HT1080 (cell line): Measurements from ENCODE around the gene LEMD1. TPM values are rescaled to one million over a fixed set of nuclear protein-coding genes. Genes with fewer than 3 reads are reported as not detected.
"Not testable (repeated sequence)": the region's sequence is repeated elsewhere in the genome, so short reads cannot be mapped to it uniquely, and the experiment has no call there.

Experiments
- DNase-seq: peaks from one replicate; pipeline ENCODE4 v3.0.0-alpha.2; 2015; ENCODE audit warnings: low read depth
- total RNA-seq: library from RNA; depleted of rRNA; stranded (reverse); fragments of >200 nt; shearing (Covaris generic); gene quantifications from 2 replicates; pipeline ENCODE4 v1.2.3, GENCODE V29; 2014

The LEMD1 gene
- total RNA-seq, 1 experiment from 2014 or later = not detected

DNA sequence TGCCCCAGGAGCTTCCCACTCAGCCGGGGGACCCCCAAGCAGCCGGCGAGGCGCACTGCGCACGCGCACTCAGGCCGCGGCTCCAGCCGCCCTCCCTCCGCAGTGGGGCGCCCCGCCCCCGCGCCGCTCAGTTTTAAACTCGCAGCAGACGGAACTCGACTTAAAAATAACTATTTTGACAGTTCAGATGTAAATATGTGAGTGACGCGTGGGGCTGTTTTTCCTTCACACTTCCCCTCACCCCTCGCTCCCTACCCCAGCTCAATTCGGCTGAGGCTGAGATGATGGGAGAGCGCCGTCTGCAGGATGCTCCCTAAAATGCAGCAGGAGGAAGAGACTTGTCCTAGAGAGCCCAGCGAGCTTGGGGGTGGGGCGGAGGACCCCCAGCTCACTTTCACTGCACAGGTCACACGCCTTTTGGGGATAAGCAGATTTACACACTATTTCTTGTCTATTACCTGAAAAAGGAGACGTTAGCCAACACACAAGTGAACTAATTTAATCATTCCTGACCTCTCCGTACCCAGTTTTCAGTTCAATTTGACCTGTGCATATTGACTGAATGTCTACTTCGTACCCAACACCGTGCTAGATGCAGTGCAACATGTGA lies 8.9 kb upstream of the LEMD1 start:
- no peak for DNase-seq

DNA sequence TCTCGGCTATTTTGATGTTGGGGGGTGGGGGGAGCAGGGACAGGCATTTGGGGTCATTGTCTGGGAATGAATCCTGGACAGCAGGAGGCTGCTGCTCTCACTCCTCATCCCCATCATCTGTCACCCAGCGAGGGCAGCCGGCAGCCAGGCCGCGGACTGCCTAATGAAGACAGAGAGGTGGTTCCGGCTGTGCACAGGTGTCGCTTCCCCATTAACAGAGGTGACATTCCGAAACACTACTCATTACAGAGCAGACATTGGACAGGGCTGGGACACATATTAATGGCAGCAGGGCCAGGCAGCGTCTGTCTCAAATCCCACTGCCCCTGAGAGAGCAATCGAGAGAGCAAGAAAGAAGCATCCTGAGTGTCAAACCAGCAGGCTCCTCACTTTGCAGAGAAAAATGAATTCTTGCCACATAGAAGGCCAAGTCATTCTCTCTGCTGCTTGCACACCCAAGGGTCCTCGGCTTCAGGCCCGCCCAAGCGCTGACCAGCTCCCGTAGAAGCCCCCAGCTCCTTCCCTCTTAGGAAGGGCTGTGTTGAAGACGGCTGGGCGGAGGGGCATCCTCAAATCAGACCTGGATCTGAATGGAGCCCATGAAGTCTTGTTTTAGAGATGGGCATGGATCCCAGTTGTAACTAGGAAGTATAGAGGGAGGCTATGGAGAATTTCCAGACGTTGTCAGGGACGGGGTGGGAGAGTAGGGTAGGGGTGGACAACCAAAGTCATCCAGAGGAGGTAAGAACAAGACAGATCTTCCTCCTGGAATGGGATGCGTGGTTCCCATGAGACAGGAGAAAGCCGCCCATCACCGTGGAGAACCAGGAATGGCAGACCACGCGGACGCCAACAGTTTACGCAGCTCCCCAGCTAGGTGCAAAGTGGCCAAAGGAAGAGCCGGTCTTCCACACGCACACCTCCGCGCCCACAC lies 8.2 kb upstream of the LEMD1 start:
- no peak for DNase-seq

DNA sequence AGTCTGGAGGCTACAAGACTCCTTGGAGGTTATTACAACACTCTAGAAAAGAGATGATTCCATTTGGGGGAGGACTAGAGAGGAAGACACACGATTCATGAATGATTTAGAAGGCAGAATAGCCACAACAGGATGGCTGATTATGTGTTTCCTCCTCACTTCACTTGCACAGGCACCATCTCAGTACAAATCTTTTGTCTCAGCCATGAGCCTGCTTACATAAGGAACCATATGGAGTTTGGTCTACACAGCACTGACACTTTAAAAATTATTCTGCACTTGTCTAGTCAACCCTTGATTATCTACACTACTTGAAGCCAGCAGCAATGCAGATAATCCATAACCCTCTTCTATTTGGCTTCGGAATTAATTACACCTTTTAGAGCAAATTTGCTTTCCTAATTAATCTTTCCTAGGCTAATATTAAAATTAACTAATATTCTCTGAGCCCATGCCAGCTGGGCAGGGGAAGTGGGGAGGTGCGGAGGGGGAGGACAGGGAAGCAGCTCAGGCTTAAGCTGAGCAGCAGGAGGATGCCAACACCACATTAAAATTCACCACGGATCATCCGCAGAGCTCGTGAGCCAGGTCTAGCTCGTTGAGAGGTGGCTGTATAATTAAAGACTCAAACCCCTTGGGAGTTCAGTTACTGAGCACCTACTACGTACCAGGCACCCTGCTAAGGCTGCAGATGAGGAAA lies 3.2 kb upstream of the LEMD1 start:
- no peak for DNase-seq

DNA sequence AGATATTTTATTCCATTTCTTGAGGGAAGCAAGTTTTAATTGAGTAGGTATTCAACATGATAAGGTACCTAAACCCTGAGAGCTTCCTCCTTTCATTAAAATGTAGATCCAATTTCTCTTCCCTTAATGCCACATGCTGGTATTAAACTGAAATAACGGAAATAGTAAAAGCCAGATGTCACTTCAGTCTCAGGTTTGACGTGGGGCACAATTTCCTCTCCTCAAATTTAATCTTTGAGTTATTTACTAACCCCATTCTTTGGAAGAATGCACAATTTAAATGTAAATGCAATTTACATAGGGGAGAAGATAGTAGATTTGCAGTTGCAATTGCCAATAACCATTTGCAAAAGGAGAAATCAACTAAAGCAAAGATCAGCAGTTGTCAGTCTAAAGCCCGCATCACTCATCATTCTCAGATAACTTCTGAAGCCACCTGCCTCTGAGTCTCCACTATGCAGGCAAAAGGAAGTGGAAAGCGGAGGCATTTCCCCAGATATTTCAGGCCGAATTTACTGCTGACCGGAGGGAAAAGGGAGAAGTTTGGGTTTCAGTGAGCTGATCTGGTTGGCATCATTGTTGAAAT lies 2.1 kb upstream of the LEMD1 start:
- DNase-seq = no peak

DNA sequence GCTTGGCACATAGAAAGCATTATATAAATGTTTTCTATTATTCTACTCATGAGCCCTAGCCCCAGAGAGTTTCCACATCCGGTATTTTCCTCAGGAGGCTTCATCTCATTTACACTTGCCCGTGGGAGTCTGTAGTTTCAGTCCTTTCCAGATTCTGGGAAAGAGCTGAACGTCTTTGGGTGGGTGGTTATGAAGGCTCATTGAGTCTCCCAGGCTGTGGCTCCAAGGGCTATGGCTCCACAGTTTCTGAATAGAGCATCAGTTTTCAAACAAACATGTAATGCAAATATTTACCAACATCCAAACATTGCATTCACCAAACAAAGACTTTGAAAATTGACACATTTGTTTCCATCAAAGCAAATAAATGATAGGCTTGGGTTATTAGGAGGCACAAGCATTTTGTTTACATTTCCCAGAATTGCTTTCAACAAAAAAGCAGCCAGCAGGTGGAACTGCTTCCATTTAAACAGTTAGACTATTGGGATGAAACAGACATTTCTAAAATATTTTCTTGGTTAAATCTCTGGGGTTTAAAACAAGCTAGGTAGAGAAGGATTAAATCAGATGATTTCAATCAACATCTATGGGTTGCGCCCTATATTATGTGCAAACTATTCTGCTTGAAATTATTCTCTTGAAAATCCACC lies 1.3 kb upstream of the LEMD1 start:
- DNase-seq = no peak

DNA sequence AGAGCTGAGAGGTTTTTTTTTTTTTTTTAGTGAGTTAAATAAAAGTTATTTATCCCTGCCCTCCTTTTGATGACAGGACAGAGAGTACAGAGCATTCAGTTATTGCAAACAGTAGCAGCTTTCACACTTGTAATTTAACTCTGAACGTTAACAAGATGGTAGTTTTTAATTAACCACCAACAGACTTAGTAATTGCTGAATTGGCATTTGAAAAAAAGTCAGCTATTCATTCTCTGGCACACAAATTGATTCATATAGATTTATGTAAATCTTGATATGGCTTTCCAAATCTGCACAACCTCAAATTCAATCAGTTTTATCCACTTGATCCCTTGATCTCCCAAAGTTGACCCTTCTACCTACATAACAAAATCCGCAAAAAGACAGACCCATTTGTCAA lies 918 bp downstream of the LEMD1 start:
- DNase-seq = no peak

DNA sequence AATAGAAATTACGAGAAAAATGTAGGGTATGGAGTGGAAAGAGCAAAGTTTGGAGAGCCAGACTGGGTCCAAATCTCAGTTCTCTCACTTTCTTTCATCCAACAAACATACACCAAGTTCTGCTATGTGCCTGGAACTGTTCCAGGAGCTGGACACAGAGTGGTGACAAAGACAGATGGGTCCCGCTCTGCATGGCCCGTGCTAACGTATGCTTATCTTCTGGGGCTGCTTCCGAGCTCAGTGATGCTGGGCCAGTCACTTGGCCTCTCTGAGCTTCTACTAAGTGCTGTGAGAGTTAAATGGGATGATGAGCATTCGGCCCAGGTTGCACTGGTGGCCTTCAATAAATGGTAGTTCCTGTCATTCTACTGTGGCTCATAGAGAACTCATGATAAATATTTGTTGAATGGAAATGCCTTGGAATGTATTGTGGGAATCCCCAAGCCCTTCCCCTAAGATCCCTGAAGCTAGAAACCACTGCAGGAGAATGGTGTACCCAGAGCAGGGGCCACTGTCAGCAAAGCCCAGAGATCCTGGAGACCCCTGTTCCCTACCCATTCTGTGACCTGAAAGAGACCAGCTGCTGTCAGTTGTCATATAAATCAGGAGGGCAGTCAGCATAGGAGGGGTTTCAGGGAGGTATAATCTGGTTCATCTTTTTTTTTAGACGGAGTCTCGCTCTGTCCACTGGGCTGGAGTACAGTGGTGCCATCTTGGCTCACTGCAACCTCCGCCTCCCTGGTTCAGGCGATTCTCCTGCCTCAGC lies 3.8 kb downstream of the LEMD1 start:
- no peak for DNase-seq

DNA sequence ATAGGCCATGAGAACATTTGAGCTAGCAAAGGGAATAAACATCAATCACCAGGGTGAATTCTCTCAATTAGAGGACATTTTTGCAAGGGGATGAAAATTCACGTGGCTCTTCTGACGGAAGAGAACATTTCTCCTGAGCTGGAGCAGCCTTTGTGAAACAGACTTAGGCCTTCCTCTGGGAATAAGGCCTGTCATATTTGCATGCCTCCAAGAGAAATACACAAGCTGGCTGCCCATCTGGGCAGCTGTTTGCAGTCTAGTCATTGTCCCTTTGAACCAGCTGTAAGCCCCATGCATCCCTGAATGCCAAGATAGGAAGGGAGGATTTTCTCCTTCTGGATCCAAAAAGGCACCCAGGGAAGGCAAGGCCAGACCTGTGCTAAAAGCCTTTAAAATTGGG lies 5.5 kb downstream of the LEMD1 start:
- DNase-seq = no peak

DNA sequence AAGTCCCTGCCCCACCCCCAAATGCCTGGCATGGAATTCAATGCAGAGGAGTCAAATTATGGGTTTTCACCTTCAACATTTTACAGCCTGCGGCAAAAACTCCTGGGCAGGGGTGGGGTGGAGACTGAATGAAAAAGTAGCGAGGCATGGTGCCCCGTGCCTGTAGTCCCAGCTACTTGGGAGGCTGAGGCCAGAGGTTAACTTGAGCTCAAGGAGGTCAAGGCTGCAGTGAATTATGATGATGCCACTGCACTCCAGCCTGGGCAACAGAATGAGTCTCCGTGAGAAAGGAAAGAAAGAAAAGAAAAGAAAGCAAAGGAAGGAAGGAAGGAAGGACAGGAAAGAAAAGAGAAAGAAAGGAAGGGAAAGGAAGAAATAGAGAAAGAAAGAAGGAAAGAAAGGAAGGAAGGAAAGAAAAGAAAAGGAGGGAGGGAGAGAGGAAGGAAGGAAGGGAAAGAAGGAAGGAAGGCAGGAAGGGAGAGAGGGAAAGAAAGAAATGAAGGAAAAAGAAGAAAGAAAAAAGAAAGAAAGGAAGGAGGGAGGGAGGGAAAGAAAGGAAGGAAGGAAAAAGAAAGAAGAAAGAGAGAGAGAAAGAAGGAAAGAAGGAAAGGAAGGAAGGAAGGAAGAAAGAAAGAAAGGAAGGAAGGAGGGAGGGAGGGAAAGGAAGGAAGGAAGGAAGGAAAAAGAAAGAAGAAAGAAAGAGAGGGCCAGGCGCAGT lies 11.1 kb downstream of the LEMD1 start:
- DNase-seq = no peak

DNA sequence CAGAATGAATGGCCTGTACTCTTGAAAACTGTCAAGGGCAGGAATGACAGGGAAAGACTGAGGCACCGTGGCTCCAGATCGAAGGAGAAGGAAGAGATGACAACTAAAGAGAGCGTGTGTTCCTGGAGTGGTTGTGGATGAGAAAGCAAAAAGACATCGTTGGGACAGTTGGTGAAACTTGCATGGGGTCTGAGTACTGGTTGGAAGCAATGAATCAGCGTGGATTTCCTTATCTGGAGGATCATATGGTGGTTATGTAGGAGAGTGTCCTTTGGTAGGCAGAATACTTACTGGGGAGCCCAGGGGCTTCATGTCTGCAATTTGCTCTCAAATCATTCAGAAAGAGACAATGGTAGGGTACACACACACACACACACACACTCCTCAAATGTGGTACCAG lies 13.9 kb downstream of the LEMD1 start:
- DNase-seq = no peak

DNA sequence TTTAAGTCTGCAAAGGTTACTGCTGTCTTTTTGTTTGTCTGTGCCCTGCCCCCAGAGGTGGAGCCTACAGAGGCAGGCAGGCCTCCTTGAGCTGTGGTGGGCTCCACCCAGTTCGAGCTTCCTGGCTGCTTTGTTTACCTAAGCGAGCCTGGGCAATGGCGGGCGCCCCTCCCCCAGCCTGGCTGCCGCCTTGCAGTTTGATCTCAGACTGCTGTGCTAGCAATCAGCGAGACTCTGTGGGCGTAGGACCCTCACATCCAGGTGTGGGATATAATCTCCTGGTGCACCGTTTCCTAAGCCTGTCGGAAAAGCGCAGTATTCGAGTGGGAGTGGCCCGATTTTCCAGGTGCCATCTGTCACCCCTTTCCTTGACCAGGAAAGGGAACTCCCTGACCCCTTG lies 15.6 kb downstream of the LEMD1 start:
- not testable (repeated sequence) for DNase-seq

DNA sequence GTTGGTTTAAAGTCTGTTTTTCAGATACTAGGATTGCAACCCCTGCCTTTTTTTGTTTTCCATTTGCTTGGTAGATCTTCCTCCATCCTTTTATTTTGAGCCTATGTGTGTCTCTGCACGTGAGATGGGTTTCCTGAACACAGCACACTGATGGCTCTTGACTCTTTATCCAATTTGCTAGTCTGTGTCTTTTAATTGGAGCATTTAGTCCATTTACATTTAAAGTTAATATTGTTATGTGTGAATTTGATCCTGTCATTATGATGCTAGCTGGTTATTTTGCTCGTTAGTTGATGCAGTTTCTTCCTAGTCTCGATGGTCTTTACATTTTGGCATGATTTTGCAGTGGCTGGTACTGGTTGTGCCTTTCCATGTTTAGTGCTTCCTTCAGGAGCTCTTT lies 17.4 kb downstream of the LEMD1 start:
- not testable (repeated sequence) for DNase-seq

DNA sequence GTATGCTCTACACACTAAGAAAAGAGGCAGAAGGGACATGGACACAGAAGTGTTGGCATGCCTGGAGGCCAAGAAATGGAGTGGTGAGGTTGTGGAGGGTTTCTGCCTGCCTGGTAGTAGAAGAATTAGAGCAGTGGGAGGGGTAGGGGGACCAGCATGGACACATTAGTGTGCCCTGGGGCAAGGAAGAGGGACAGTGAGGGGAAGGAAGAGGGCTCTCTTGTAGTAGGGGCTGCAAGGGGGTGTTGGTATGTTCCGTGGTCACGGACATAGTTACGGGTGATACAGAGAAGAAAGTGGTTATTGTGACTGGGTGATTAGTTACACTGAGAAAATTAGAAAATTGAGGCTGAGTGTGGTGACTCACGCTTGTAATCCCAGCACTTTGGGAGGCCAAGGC lies 23.3 kb downstream of the LEMD1 start:
- no peak for DNase-seq

DNA sequence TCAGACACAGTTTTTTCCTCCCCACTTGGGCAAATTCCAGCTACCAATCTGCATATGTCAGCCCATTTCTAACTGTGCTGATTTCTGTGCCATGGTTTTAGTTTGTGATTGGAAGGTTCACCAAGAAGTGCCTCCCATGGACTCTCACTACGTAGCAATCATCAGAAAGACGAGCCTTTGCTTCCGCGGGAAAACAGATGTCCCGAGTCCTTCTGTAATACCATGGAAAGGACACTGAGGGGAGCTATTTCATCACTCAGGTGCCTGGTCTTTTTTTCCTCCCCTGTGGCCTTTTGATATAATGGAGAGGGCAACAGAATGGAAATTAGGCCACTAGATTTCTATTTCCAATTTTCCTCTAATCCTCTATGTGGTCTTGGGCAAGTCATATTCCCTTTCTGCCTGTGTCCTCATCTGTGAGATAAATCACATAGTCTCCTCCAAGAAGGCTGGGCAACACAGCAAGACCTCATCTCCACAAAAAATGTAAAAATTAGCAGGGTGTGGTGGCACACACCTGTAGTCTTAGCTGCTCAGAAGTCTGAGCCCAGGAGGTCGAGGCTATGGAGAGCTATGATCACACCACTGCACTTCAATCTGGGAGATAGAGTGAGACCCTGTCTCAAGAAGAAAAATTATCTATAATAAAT lies 24.8 kb downstream of the LEMD1 start:
- peak; percentile 61 for DNase-seq

DNA sequence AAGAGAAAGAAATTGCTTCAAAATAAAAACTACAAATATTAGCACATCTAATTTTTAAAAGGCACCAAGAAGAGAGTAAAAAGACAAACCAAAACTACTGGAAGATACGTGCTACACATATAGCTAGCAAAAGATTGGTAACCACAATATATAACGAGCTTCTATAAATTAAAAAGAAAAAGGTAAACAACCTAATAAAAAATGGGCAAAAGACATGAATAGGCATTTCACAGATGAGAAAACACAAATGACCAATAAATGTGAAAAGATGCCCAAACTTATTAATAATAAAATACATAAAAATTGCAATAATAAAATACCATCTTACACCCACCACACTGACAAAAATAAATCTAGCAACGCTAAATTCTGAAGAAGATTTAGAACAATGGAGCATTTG lies 26.2 kb downstream of the LEMD1 start:
- DNase-seq = no peak

DNA sequence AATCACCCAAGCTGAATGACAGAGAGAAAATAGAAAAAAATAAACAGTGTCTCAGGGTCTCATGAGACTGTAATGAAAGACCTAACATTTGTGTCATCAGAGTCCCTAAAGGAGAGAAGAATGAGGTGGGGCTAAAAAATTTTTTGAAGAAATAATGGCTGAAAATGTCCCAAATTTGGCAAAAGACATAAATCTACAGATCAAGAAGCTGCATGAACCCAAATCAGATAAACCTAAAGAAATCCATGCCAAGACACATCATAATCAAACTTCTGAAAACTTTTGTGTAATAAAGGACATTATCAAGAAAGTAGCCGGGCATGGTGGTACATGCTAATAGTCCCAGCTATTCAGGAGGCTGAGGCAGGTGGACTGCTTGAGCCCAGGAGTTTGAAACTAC lies 29.2 kb downstream of the LEMD1 start:
- no peak for DNase-seq

DNA sequence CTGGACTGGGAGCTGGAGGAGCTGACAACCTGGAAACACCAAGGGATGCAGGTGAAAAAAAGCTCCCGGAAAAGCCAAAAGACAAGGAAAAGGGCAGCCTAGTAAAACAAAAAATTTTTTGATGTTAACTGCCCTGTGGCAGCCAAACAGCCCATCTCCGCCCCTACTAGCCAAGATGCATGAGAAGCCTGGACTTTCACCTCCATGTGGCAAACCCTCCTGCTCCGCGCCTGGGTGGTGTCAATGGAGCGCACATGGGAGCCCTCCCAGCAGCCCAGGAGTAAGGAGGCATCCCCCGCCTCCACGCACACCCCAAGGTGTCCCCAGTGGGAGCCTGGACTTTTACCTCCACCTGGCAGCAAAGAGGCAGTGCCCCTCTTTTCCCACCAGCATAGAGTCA lies 30.5 kb downstream of the LEMD1 start:
- no peak for DNase-seq

DNA sequence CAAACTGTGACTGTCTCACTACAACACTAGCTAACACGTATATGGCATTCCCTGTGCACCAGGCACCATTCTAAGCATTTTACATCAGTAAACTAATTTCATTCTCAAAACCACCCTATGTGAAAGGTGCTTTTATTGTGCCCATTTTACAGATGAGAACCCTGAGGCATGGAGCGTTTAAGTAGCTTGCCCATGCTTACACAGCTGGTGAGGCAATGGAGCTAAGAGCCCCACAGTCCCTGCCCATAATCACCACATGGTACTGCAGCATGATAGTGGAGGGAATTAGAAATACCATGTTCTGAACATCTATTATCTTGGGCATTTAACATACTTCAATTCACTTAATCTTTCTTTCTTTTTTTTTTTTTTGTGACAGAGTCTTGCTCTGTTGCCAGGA lies 34.0 kb downstream of the LEMD1 start:
- no peak for DNase-seq

DNA sequence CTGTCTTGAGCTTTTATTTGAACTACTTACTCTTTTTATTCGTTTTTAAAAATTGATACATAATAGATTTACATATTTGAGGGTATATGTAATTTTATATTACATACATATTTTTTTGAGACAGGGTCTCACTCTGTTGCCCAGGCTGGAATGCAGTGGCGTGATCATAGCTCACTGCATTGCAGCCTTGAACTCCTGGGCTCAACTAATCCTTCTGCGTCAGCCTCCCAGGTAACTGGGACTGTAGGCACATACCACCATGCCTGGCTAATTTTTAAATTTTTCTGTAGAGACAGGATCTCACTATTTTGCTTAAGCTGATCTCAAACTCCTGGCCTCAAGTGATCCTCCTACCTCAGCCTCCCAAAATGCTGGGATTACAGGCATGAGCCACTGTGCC lies 38.9 kb downstream of the LEMD1 start:
- DNase-seq = not testable (repeated sequence)
